ENCODE results near the gene RAI1.

- TF ChIP-seq, protein P1, sequence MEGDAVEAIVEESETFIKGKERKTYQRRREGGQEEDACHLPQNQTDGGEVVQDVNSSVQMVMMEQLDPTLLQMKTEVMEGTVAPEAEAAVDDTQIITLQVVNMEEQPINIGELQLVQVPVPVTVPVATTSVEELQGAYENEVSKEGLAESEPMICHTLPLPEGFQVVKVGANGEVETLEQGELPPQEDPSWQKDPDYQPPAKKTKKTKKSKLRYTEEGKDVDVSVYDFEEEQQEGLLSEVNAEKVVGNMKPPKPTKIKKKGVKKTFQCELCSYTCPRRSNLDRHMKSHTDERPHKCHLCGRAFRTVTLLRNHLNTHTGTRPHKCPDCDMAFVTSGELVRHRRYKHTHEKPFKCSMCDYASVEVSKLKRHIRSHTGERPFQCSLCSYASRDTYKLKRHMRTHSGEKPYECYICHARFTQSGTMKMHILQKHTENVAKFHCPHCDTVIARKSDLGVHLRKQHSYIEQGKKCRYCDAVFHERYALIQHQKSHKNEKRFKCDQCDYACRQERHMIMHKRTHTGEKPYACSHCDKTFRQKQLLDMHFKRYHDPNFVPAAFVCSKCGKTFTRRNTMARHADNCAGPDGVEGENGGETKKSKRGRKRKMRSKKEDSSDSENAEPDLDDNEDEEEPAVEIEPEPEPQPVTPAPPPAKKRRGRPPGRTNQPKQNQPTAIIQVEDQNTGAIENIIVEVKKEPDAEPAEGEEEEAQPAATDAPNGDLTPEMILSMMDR (IDR thresholded peaks at IDR 0.05), result no peak
- TF ChIP-seq POLR2A (IDR thresholded peaks at IDR 0.05), result no peak
These were observed 153.7 kb downstream of the RAI1 start for GRCh38 chr17:17834974-17835373.

Data from adrenal gland (tissue), 5 donors.